H9 (cell line): ENCODE measurements around the gene MUC2. TPM values are rescaled to one million over a fixed set of nuclear protein-coding genes. Genes with fewer than 3 reads are reported as not detected.

Source experiments
- DNase-seq: peaks from one replicate; pipeline ENCODE4 v3.0.0-alpha.2; 2017
- H2AFZ ChIP-seq: one replicate; pipeline ENCODE4 v1.6.1; 2013; ENCODE audit warnings: mild to moderate bottlenecking, low read length, control low read depth, moderate library complexity
- H2AK5ac ChIP-seq: 2 replicates; pipeline ENCODE4 v1.6.1; 2013; ENCODE audit warnings: low read length, control low read depth, mixed read lengths; ENCODE audit not compliant: insufficient read length
- H2BK120ac ChIP-seq: one replicate; pipeline ENCODE4 v1.6.1; 2013; ENCODE audit warnings: low read depth, mild to moderate bottlenecking, low read length, control low read depth, inconsistent platforms; ENCODE audit not compliant: poor library complexity, severe bottlenecking
- H2BK12ac ChIP-seq: 2 replicates; pipeline ENCODE4 v1.6.1; 2013; ENCODE audit warnings: low read length, control low read depth, mixed read lengths, low read depth; ENCODE audit not compliant: insufficient read length
- H2BK15ac ChIP-seq: 2 replicates; pipeline ENCODE4 v1.6.1; 2013; ENCODE audit warnings: low read depth, low read length, control low read depth
- H2BK20ac ChIP-seq: one replicate; pipeline ENCODE4 v1.6.1; 2013; ENCODE audit warnings: low read depth, mild to moderate bottlenecking, low read length, control low read depth, inconsistent platforms; ENCODE audit not compliant: poor library complexity, severe bottlenecking
- H2BK5ac ChIP-seq: 2 replicates; pipeline ENCODE4 v1.6.1; 2013; ENCODE audit warnings: low read length, control low read depth, mixed read lengths; ENCODE audit not compliant: insufficient read length
- H3K14ac ChIP-seq: 2 replicates; pipeline ENCODE4 v1.6.1; 2013; ENCODE audit warnings: low read length, control low read depth; ENCODE audit not compliant: insufficient read depth
- H3K18ac ChIP-seq: 2 replicates; pipeline ENCODE4 v1.6.1; 2013; ENCODE audit warnings: low read depth, mild to moderate bottlenecking, mixed read lengths, low read length, control low read depth; ENCODE audit not compliant: insufficient read length
- H3K23ac ChIP-seq: 2 replicates; pipeline ENCODE4 v1.6.1; 2013; ENCODE audit warnings: low read length, control low read depth, mixed read lengths, low read depth; ENCODE audit not compliant: insufficient read length
- H3K23me2 ChIP-seq: 2 replicates; pipeline ENCODE4 v1.6.1; 2013; ENCODE audit warnings: low read depth, mild to moderate bottlenecking, mixed read lengths, low read length, control low read depth; ENCODE audit not compliant: insufficient read length, poor library complexity, severe bottlenecking
- H3K27ac ChIP-seq: 2 replicates; pipeline ENCODE4 v1.5.1; 2013; ENCODE audit warnings: low read length, control low read depth, mixed read lengths, low read depth; ENCODE audit not compliant: insufficient read length
- H3K27me3 ChIP-seq: 2 replicates; pipeline ENCODE4 v1.6.1; 2013; ENCODE audit warnings: low read length, control low read depth, inconsistent platforms; ENCODE audit not compliant: insufficient read depth
- H3K4ac ChIP-seq: 2 replicates; pipeline ENCODE4 v1.6.1; 2013; ENCODE audit warnings: low read depth, mild to moderate bottlenecking, control low read depth, inconsistent platforms, low read length, moderate library complexity
- H3K4me1 ChIP-seq: 2 replicates; pipeline ENCODE4 v1.6.1; 2013; ENCODE audit warnings: low read length, control low read depth, inconsistent platforms; ENCODE audit not compliant: insufficient read depth
- H3K4me2 ChIP-seq: 2 replicates; pipeline ENCODE4 v1.6.1; 2013; ENCODE audit warnings: low read length, control low read depth, mixed read lengths; ENCODE audit not compliant: insufficient read length, insufficient read depth
- H3K56ac ChIP-seq: 2 replicates; pipeline ENCODE4 v1.6.1; 2013; ENCODE audit warnings: low read depth, mild to moderate bottlenecking, mixed read lengths, low read length, control low read depth; ENCODE audit not compliant: insufficient read length
- H3K79me1 ChIP-seq: 2 replicates; pipeline ENCODE4 v1.6.1; 2013; ENCODE audit warnings: low read depth, mild to moderate bottlenecking, moderate library complexity, low read length, control low read depth, inconsistent platforms; ENCODE audit not compliant: insufficient read depth, poor library complexity, severe bottlenecking
- H3K79me2 ChIP-seq: 2 replicates; pipeline ENCODE4 v1.6.1; 2013; ENCODE audit warnings: low read length, control low read depth, inconsistent platforms; ENCODE audit not compliant: insufficient read depth
- H3K9ac ChIP-seq: 2 replicates; pipeline ENCODE4 v1.6.1; 2013; ENCODE audit warnings: low read length, control low read depth, mixed read lengths; ENCODE audit not compliant: insufficient read length; ENCODE audit errors: extremely low read depth
- H3K9me3 ChIP-seq: one replicate; pipeline ENCODE4 v1.6.1; 2013; ENCODE audit warnings: low read depth, low read length, inconsistent platforms; ENCODE audit not compliant: control insufficient read depth
- H3T11ph ChIP-seq: one replicate; pipeline ENCODE4 v1.6.1; 2013; ENCODE audit warnings: mild to moderate bottlenecking, low read length, control low read depth, inconsistent platforms
- H4K20me1 ChIP-seq: one replicate; pipeline ENCODE4 v1.6.1; 2013; ENCODE audit not compliant: control insufficient read depth, insufficient read length, insufficient read depth
- H4K5ac ChIP-seq: 2 replicates; pipeline ENCODE4 v1.6.1; 2013; ENCODE audit warnings: low read depth, mild to moderate bottlenecking, mixed read lengths, low read length, control low read depth; ENCODE audit not compliant: insufficient read length
- H4K8ac ChIP-seq: replicated peaks from 2 replicates; pipeline ENCODE4 v1.6.1; 2013; ENCODE audit warnings: low read length, control low read depth, mixed read lengths, low read depth; ENCODE audit not compliant: insufficient read length
- H4K91ac ChIP-seq: 2 replicates; pipeline ENCODE4 v1.6.1; 2013; ENCODE audit warnings: low read depth, mild to moderate bottlenecking, moderate library complexity, mixed read lengths, low read length, control low read depth; ENCODE audit not compliant: insufficient read length
- H3K27ac Mint-ChIP-seq, 3 experiments: 2 replicates in 2 of 3; 3 replicates in 1 of 3; pipeline ENCODE4 v1.8.0; 2020 to 2021; ENCODE audit warnings: mixed read lengths in 3 of 3, mild to moderate bottlenecking in 1 of 3, moderate library complexity in 1 of 3
- H3K27me3 Mint-ChIP-seq: 2 replicates; pipeline ENCODE4 v1.8.0; 2021; ENCODE audit warnings: low read depth, mild to moderate bottlenecking, moderate library complexity, mixed read lengths
- H3K36me3 Mint-ChIP-seq, 3 experiments: 2 replicates in 2 of 3; 3 replicates in 1 of 3; pipeline ENCODE4 v1.8.0; 2020 to 2021; ENCODE audit warnings: low read depth in 3 of 3, mixed read lengths in 3 of 3; ENCODE audit not compliant: insufficient read depth in 1 of 3
- H3K4me1 Mint-ChIP-seq, 2 experiments: 2 replicates each; pipeline ENCODE4 v1.8.0; 2020; ENCODE audit warnings: mixed read lengths in 2 of 2
- H3K4me3 Mint-ChIP-seq, 2 experiments: 2 replicates in 1 of 2; 3 replicates in 1 of 2; pipeline ENCODE4 v1.8.0; 2020 to 2021; ENCODE audit warnings: mild to moderate bottlenecking in 2 of 2, mixed read lengths in 2 of 2, moderate library complexity in 1 of 2
- H3K9me3 Mint-ChIP-seq, 2 experiments: 2 replicates in 1 of 2; 3 replicates in 1 of 2; pipeline ENCODE4 v1.8.0; 2020; ENCODE audit warnings: mild to moderate bottlenecking in 2 of 2, mixed read lengths in 2 of 2, moderate library complexity in 1 of 2
- CTCF ChIP-seq: fragments of 200-600 bp; sonication (generic); conservative IDR thresholded peaks from 3 replicates; pipeline ENCODE4 v1.8.0; 2021; ENCODE audit warnings: antibody characterized with exemption, mild to moderate bottlenecking
- WGBS: extraction: QIAGEN DNeasy Blood & Tissue Kit; methylation state at CpG from one replicate; pipeline ENCODE4 v1.1.7; 2013; ENCODE audit warnings: missing lambda C conversion rate, low lambda C conversion rate, mixed read lengths; ENCODE audit not compliant: insufficient read length; ENCODE audit errors: extremely low coverage; 5-methylcytosine and 5-hydroxymethylcytosine counted together
- total RNA-seq: library from RNA; stranded (reverse); gene quantifications from 2 replicates; pipeline ENCODE4 v1.2.1, GENCODE V29; 2021

The MUC2 gene
- total RNA-seq, 1 experiment from 2014 or later = not detected

GRCh38 chr11:1122664-1123002 is 48.0 kb downstream of the MUC2 start:
- H3K56ac ChIP-seq = no peak overlapping the region
- no peak overlapping the region for H3K27ac ChIP-seq
- no peak for TF ChIP-seq CTCF
- H3K79me2 ChIP-seq = no peaks in the 10 kb centered on the region
- Mint-ChIP-seq H3K36me3 (no peaks in the 10 kb centered on the region), H3K27ac (no peak overlapping the region), H3K4me1 (no peaks in the 10 kb centered on the region), H3K4me3 (no peak overlapping the region), H3K9me3 (peaks cover 2 to 6% of the 10 kb centered on the region in 2 experiments; a peak in 3 of 5 replicates), H3K27me3 (peaks cover 18% of the 10 kb centered on the region)
- no peak overlapping the region for H2BK5ac ChIP-seq
- no peaks in the 10 kb centered on the region for H4K20me1 ChIP-seq
- no peak overlapping the region for H4K8ac ChIP-seq
- no CpG with 5 or more reads among the region's 7 CpGs for whole genome bisulfite sequencing
- no peak overlapping the region for H3K23ac ChIP-seq
- H2BK20ac ChIP-seq = no peak overlapping the region
- H3K18ac ChIP-seq = no peak overlapping the region
- no peaks in the 10 kb centered on the region for H3K79me1 ChIP-seq
- H2BK15ac ChIP-seq = no peak overlapping the region
- no peak overlapping the region for H3K14ac ChIP-seq
- H4K5ac ChIP-seq = no peak overlapping the region
- no peak for DNase-seq
- no peaks in the 10 kb centered on the region for H3K23me2 ChIP-seq
- H3K4me2 ChIP-seq = no peak overlapping the region
- no peaks in the 10 kb centered on the region for H3K27me3 ChIP-seq
- H2AK5ac ChIP-seq = no peak overlapping the region
- no peaks in the 10 kb centered on the region for H3K9me3 ChIP-seq
- H3K4me1 ChIP-seq = no peaks in the 10 kb centered on the region
- no peak overlapping the region for H2AFZ ChIP-seq
- no peak overlapping the region for H2BK120ac ChIP-seq
- no peak overlapping the region for H2BK12ac ChIP-seq
- no peak overlapping the region for H3T11ph ChIP-seq
- H4K91ac ChIP-seq = no peak overlapping the region
- H3K4ac ChIP-seq = no peak overlapping the region
- H3K9ac ChIP-seq = no peak overlapping the region
